ENCODE results near the gene BOLA3.

Gene BOLA3

DNA sequence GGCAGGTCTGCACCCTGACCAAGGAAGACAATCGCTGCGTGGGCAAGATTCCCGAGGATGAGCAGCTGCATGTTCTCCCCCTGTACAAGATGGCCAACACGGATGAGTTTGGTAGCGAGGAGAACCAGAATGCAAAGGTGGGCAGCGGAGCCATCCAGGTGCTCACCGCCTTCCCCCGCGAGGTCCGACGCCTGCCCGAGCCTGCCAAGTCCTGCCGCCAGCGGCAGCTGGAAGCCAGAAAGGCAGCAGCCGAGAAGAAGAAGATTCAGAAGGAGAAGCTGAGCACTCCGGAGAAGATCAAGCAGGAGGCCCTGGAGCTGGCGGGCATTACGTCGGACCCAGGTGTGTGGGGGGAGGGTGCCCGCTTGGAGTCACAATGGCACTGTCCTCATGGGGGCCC is 48.4 kb downstream of the BOLA3 start:
- H3K14ac ChIP-seq (ENCODE audit: low read length): no peak overlapping the region
- H3K4me1 ChIP-seq (ENCODE audit: control insufficient read depth in 1 of 2, insufficient read depth in 2 of 2, low read length in 2 of 2): no peaks in the 10 kb centered on the region
- H2BK12ac ChIP-seq (ENCODE audit: low read length): no peak overlapping the region
- no peak overlapping the region for H3K9ac ChIP-seq (ENCODE audit: low read length)
- no peak overlapping the region for H3K23ac ChIP-seq (ENCODE audit: low read length)
- no peaks in the 10 kb centered on the region for H3K79me1 ChIP-seq (ENCODE audit: low read length)
- H4K91ac ChIP-seq (ENCODE audit: low read depth, low read length): no peak overlapping the region
- no peak overlapping the region for H2AK5ac ChIP-seq (ENCODE audit: low read length)
- no peak overlapping the region for H2AFZ ChIP-seq (ENCODE audit: insufficient read depth, low read length, poor library complexity)
- no CpG with 5 or more reads among the region's 20 CpGs for WGBS (ENCODE audit: extremely low coverage, insufficient coverage, insufficient read length)
- H3K4me3 ChIP-seq (ENCODE audit: low read depth, low read length): peak overlapping the region; percentile 7
- no peak overlapping the region for H2BK5ac ChIP-seq (ENCODE audit: low read depth, low read length, poor library complexity)
- H3K4me2 ChIP-seq (ENCODE audit: low read length): no peak overlapping the region
- H4K12ac ChIP-seq (ENCODE audit: low read depth, low read length): no peak overlapping the region
- no peak overlapping the region for H4K8ac ChIP-seq (ENCODE audit: low read depth, low read length)
- DNase-seq: no peak
- H3K79me2 ChIP-seq (ENCODE audit: control insufficient read depth, insufficient read depth, low read length, poor library complexity): no peaks in the 10 kb centered on the region
- no peak overlapping the region for H3K27ac ChIP-seq (ENCODE audit: low read depth, low read length)
- peaks cover 49% of the 10 kb centered on the region in 2 experiments for H3K36me3 ChIP-seq (ENCODE audit: control insufficient read depth in 1 of 2, insufficient read depth in 2 of 2, low read length in 2 of 2)
- H3K4ac ChIP-seq (ENCODE audit: low read depth, low read length): no peak overlapping the region
- no peaks in the 10 kb centered on the region for H3K9me3 ChIP-seq (ENCODE audit: insufficient read depth, low read depth, low read length)
- no peak overlapping the region for H3K18ac ChIP-seq (ENCODE audit: low read length)
- no peak overlapping the region for H2BK120ac ChIP-seq (ENCODE audit: insufficient read depth, low read length, poor library complexity)
- no peaks in the 10 kb centered on the region for H3K27me3 ChIP-seq (ENCODE audit: insufficient read depth, low read length)

DNA sequence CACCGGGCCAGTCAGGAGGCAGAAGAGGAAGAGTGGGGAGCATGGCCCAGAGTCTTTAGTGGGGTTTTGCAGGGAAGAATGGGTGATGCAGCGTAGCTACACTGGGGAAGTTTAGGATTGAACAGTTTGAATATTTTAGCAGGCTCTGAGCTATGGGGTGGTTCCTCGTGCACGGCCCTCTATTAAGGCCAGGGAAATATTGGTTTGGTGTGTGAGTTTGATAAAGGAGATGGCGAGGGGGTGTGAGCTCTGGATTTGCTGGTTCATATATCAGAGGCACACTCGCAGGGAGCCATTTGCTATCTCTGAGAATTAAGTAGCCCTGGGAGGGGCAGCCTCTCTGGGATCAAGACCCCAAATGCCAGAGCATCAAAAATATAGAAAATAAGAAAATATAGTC is 50.1 kb downstream of the BOLA3 start:
- no peak overlapping the region for H2AK5ac ChIP-seq (ENCODE audit: low read length)
- no peak overlapping the region for H2BK5ac ChIP-seq (ENCODE audit: low read depth, low read length, poor library complexity)
- H3K14ac ChIP-seq (ENCODE audit: low read length): no peak overlapping the region
- H2BK12ac ChIP-seq (ENCODE audit: low read length): no peak overlapping the region
- H4K91ac ChIP-seq (ENCODE audit: low read depth, low read length): no peak overlapping the region
- no peak overlapping the region for H3K18ac ChIP-seq (ENCODE audit: low read length)
- no peaks in the 10 kb centered on the region for H3K79me1 ChIP-seq (ENCODE audit: low read length)
- no CpG with 5 or more reads among the region's 6 CpGs for WGBS (ENCODE audit: extremely low coverage, insufficient coverage, insufficient read length)
- DNase-seq: no peak
- H3K4ac ChIP-seq (ENCODE audit: low read depth, low read length): no peak overlapping the region
- H3K9me3 ChIP-seq (ENCODE audit: insufficient read depth, low read depth, low read length): no peaks in the 10 kb centered on the region
- no peaks in the 10 kb centered on the region for H3K79me2 ChIP-seq (ENCODE audit: control insufficient read depth, insufficient read depth, low read length, poor library complexity)
- H3K9ac ChIP-seq (ENCODE audit: low read length): no peak overlapping the region
- no peak overlapping the region for H4K8ac ChIP-seq (ENCODE audit: low read depth, low read length)
- H3K36me3 ChIP-seq (ENCODE audit: control insufficient read depth in 1 of 2, insufficient read depth in 2 of 2, low read length in 2 of 2): peaks cover 59 to 60% of the 10 kb centered on the region in 2 experiments
- H4K12ac ChIP-seq (ENCODE audit: low read depth, low read length): no peak overlapping the region
- no peaks in the 10 kb centered on the region for H3K27me3 ChIP-seq (ENCODE audit: insufficient read depth, low read length)
- H3K4me3 ChIP-seq (ENCODE audit: low read depth, low read length): no peak overlapping the region
- H3K4me1 ChIP-seq (ENCODE audit: control insufficient read depth in 1 of 2, insufficient read depth in 2 of 2, low read length in 2 of 2): no peaks in the 10 kb centered on the region
- no peak overlapping the region for H3K23ac ChIP-seq (ENCODE audit: low read length)
- H2BK120ac ChIP-seq (ENCODE audit: insufficient read depth, low read length, poor library complexity): no peak overlapping the region
- H3K4me2 ChIP-seq (ENCODE audit: low read length): no peak overlapping the region
- no peak overlapping the region for H3K27ac ChIP-seq (ENCODE audit: low read depth, low read length)
- no peak overlapping the region for H2AFZ ChIP-seq (ENCODE audit: insufficient read depth, low read length, poor library complexity)

DNA sequence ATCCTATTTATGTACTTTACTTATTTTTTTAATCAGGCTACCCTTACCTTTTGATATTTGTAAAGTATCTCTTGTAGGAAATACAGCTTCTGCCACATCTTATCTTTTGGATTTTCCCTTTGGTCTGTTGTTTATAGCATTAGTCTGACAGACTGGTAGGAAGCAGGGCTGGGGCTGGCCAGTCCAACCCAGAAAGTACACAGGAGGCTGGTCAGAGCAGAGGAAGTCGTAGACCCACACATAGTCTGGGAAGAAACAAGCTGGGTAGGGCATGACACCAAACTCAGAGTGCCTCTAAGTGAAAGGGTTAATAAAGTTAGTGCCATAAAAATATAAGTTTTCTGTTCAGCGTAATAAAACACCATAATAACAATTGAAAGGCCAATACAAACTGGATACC is 51.7 kb downstream of the BOLA3 start:
- Histone ChIP-seq H3K18ac (ENCODE audit: low read length) (no peak overlapping the region), H3K9me3 (ENCODE audit: insufficient read depth, low read depth, low read length) (no peaks in the 10 kb centered on the region), H3K4me2 (ENCODE audit: low read length) (no peak overlapping the region), H4K91ac (ENCODE audit: low read depth, low read length) (no peak overlapping the region), H2BK12ac (ENCODE audit: low read length) (no peak overlapping the region), H3K36me3 (ENCODE audit: control insufficient read depth in 1 of 2, insufficient read depth in 2 of 2, low read length in 2 of 2) (peaks cover 55 to 57% of the 10 kb centered on the region in 2 experiments), H3K4me1 (ENCODE audit: control insufficient read depth in 1 of 2, insufficient read depth in 2 of 2, low read length in 2 of 2) (no peaks in the 10 kb centered on the region), H3K9ac (ENCODE audit: low read length) (no peak overlapping the region), H3K4me3 (ENCODE audit: low read depth, low read length) (no peak overlapping the region), H2AK5ac (ENCODE audit: low read length) (no peak overlapping the region), H3K27ac (ENCODE audit: low read depth, low read length) (no peak overlapping the region), H3K23ac (ENCODE audit: low read length) (no peak overlapping the region), H3K14ac (ENCODE audit: low read length) (no peak overlapping the region), H2BK120ac (ENCODE audit: insufficient read depth, low read length, poor library complexity) (no peak overlapping the region), H2AFZ (ENCODE audit: insufficient read depth, low read length, poor library complexity) (no peak overlapping the region), H2BK5ac (ENCODE audit: low read depth, low read length, poor library complexity) (no peak overlapping the region), H3K79me2 (ENCODE audit: control insufficient read depth, insufficient read depth, low read length, poor library complexity) (no peaks in the 10 kb centered on the region), H4K12ac (ENCODE audit: low read depth, low read length) (no peak overlapping the region), H3K4ac (ENCODE audit: low read depth, low read length) (no peak overlapping the region), H3K79me1 (ENCODE audit: low read length) (no peaks in the 10 kb centered on the region), H3K27me3 (ENCODE audit: insufficient read depth, low read length) (no peaks in the 10 kb centered on the region), H4K8ac (ENCODE audit: low read depth, low read length) (no peak overlapping the region)
- no CpG with 5 or more reads among the region's 2 CpGs for WGBS (ENCODE audit: extremely low coverage, insufficient coverage, insufficient read length)
- no peak for DNase-seq

DNA sequence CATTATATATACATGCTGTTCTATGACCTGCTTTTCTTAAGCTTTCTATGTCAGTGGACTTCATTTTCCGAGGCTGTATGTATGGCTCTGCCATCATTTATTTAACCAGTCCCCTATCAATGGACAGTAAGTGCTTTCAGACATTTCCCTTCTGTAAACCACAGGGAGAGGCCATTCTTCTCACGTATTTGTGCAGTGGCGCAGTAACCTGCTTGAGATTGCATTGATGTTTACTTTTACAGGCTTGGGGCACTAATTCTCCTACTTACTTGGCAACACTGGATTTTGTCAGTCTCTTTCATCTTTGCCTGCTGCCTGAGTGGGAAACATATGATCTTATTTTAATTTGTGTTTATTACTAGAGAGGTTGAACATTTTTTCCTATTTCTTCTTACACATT is 52.1 kb downstream of the BOLA3 start:
- peaks cover 53 to 55% of the 10 kb centered on the region in 2 experiments for H3K36me3 ChIP-seq (ENCODE audit: control insufficient read depth in 1 of 2, insufficient read depth in 2 of 2, low read length in 2 of 2)
- no peak overlapping the region for H3K4me2 ChIP-seq (ENCODE audit: low read length)
- no peaks in the 10 kb centered on the region for H3K9me3 ChIP-seq (ENCODE audit: insufficient read depth, low read depth, low read length)
- no peak overlapping the region for H2AK5ac ChIP-seq (ENCODE audit: low read length)
- no peak overlapping the region for H3K4me3 ChIP-seq (ENCODE audit: low read depth, low read length)
- H3K27me3 ChIP-seq (ENCODE audit: insufficient read depth, low read length): no peaks in the 10 kb centered on the region
- no peak overlapping the region for H3K4ac ChIP-seq (ENCODE audit: low read depth, low read length)
- H2AFZ ChIP-seq (ENCODE audit: insufficient read depth, low read length, poor library complexity): no peak overlapping the region
- H3K4me1 ChIP-seq (ENCODE audit: control insufficient read depth in 1 of 2, insufficient read depth in 2 of 2, low read length in 2 of 2): no peaks in the 10 kb centered on the region
- no peak overlapping the region for H3K14ac ChIP-seq (ENCODE audit: low read length)
- no peak overlapping the region for H4K8ac ChIP-seq (ENCODE audit: low read depth, low read length)
- no peak overlapping the region for H3K18ac ChIP-seq (ENCODE audit: low read length)
- no peak overlapping the region for H4K91ac ChIP-seq (ENCODE audit: low read depth, low read length)
- no peak overlapping the region for H2BK120ac ChIP-seq (ENCODE audit: insufficient read depth, low read length, poor library complexity)
- H3K27ac ChIP-seq (ENCODE audit: low read depth, low read length): no peak overlapping the region
- no peak overlapping the region for H4K12ac ChIP-seq (ENCODE audit: low read depth, low read length)
- no peak overlapping the region for H3K23ac ChIP-seq (ENCODE audit: low read length)
- H3K79me2 ChIP-seq (ENCODE audit: control insufficient read depth, insufficient read depth, low read length, poor library complexity): no peaks in the 10 kb centered on the region
- no peak overlapping the region for H2BK5ac ChIP-seq (ENCODE audit: low read depth, low read length, poor library complexity)
- no CpG with 5 or more reads among the region's 3 CpGs for WGBS (ENCODE audit: extremely low coverage, insufficient coverage, insufficient read length)
- no peak overlapping the region for H2BK12ac ChIP-seq (ENCODE audit: low read length)
- H3K9ac ChIP-seq (ENCODE audit: low read length): no peak overlapping the region
- DNase-seq: no peak
- H3K79me1 ChIP-seq (ENCODE audit: low read length): no peaks in the 10 kb centered on the region

Data from trophoblast cell (in vitro differentiated cells and primary cell).